ENCODE results near the gene RINL.

RINL gene

DNA sequence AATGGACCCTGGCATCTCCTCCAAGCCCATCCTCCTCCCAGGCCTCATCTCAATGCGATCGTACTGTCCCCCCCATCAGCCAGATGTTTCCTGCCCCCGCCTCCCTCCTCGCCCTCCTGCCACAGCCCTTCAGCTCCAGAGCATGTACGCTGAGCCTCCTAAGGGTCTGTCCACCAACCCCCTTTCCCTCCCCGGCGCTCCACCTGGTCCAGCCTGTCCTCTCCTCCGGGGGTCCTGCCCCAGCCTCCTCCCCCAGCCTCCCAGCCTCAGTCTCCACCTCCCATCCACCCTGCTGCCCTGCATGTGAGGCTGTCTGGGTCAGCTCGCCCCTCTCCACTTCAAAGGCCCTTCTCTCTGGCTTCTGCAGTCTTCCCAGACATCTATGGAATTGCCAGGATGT is 16.9 kb upstream of the RINL start:
- peaks cover 9% of the 10 kb centered on the region for H3K4me1 ChIP-seq (ENCODE audit: insufficient read depth, low read length, poor library complexity, severe bottlenecking)
- H3K4me2 ChIP-seq (ENCODE audit: low read depth, low read length, poor library complexity, severe bottlenecking) = no peak overlapping the region
- no peak overlapping the region for H3K4me3 ChIP-seq (ENCODE audit: low read length, poor library complexity, severe bottlenecking)
- no peaks in the 10 kb centered on the region for H4K20me1 ChIP-seq (ENCODE audit: insufficient read depth, low read length, poor library complexity, severe bottlenecking)
- no peak overlapping the region for H3K9ac ChIP-seq (ENCODE audit: low read depth, low read length, poor library complexity, severe bottlenecking)
- no peaks in the 10 kb centered on the region for H3K36me3 ChIP-seq (ENCODE audit: insufficient read depth, low read length)
- H3F3A ChIP-seq (ENCODE audit: low read depth) = no peaks in the 10 kb centered on the region
- peaks cover under 1% of the 10 kb centered on the region for H3K79me2 ChIP-seq (ENCODE audit: insufficient read depth, low read length)
- TF ChIP-seq EZH2phosphoT487 (IDR thresholded peaks at IDR 0.05; ENCODE audit: borderline replicate concordance) = no peak
- TF ChIP-seq, protein P1, sequence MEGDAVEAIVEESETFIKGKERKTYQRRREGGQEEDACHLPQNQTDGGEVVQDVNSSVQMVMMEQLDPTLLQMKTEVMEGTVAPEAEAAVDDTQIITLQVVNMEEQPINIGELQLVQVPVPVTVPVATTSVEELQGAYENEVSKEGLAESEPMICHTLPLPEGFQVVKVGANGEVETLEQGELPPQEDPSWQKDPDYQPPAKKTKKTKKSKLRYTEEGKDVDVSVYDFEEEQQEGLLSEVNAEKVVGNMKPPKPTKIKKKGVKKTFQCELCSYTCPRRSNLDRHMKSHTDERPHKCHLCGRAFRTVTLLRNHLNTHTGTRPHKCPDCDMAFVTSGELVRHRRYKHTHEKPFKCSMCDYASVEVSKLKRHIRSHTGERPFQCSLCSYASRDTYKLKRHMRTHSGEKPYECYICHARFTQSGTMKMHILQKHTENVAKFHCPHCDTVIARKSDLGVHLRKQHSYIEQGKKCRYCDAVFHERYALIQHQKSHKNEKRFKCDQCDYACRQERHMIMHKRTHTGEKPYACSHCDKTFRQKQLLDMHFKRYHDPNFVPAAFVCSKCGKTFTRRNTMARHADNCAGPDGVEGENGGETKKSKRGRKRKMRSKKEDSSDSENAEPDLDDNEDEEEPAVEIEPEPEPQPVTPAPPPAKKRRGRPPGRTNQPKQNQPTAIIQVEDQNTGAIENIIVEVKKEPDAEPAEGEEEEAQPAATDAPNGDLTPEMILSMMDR (conservative IDR thresholded peaks at IDR 0.05; ENCODE audit: low read length) = no peak
- no peak overlapping the region for H2AFZ ChIP-seq (ENCODE audit: low read length)
- no peaks in the 10 kb centered on the region for H3K9me3 ChIP-seq (ENCODE audit: insufficient read depth, low read depth, low read length)
- H3K9me2 ChIP-seq (replicated peaks; ENCODE audit: low read depth, low read length) = no peaks in the 10 kb centered on the region
- H3K27me3 ChIP-seq (ENCODE audit: insufficient read depth, low read length, poor library complexity, severe bottlenecking) = no peaks in the 10 kb centered on the region

DNA sequence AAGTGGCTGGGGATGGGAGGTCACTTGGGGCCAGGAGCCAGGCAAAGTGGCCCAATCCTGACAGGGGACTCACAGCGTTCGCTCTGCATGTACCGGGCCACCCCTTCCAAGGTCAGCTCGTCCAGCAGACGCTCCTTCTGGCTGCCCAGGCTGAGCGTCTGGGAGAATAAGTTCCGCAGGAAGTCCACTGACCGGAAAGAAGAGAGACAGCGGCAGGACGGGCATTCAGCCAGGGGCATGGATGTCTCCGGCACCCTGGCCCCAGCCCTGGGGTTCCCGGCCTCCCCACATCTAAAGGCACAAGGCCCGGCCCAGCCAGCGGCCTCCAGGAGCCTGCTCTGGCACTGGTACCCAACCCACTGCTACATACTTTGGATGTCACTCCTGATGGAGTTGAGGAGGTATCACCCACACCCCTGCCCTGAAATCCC is 15.3 kb upstream of the RINL start:
- Histone ChIP-seq H3K79me2 (ENCODE audit: insufficient read depth, low read length) (no peaks in the 10 kb centered on the region; the same call in 1 of the 2 replicates), H3K36me3 (ENCODE audit: insufficient read depth, low read length) (peaks cover 7% of the 10 kb centered on the region; the same call in 1 of the 2 replicates)

DNA sequence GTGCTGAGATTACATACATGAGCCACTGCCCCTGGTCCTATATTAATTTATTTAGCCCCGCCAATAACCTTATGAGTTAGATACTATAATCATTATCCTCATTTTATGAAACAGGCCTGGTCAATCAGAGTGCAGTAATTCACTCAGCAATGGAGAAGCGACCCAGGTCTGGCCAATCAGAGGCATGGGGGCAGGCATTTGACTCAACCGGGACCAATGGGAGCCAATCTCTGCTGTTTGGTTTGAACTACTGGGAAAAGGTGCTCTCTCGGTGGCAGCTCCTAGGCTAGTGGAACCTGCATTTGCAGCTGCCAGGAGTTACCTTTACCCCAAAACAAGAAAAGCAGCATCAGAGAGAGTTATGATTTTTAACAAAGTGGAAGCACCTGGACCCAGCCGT is 14.8 kb upstream of the RINL start:
- H3K36me3 ChIP-seq (ENCODE audit: insufficient read depth, low read length) = peaks cover 8% of the 10 kb centered on the region; the same call in 1 of the 2 replicates
- H3K9me2 ChIP-seq (replicated peaks; ENCODE audit: low read depth, low read length) = no peaks in the 10 kb centered on the region
- H3K79me2 ChIP-seq (ENCODE audit: insufficient read depth, low read length) = no peaks in the 10 kb centered on the region
- TF ChIP-seq, protein P1 (conservative IDR thresholded peaks at IDR 0.05; ENCODE audit: low read length) = no peak
- no peak for TF ChIP-seq EZH2phosphoT487 (IDR thresholded peaks at IDR 0.05; ENCODE audit: borderline replicate concordance)
- H3K4me3 ChIP-seq (ENCODE audit: low read length, poor library complexity, severe bottlenecking) = no peak overlapping the region
- no peaks in the 10 kb centered on the region for H3K9me3 ChIP-seq (ENCODE audit: insufficient read depth, low read depth, low read length)
- H3K27me3 ChIP-seq (ENCODE audit: insufficient read depth, low read length, poor library complexity, severe bottlenecking) = no peaks in the 10 kb centered on the region
- no peak overlapping the region for H2AFZ ChIP-seq (ENCODE audit: low read length)
- no peak overlapping the region for H3K4me2 ChIP-seq (ENCODE audit: low read depth, low read length, poor library complexity, severe bottlenecking)
- no peaks in the 10 kb centered on the region for H3F3A ChIP-seq (ENCODE audit: low read depth)
- H3K9ac ChIP-seq (ENCODE audit: low read depth, low read length, poor library complexity, severe bottlenecking) = no peak overlapping the region
- no peaks in the 10 kb centered on the region for H4K20me1 ChIP-seq (ENCODE audit: insufficient read depth, low read length, poor library complexity, severe bottlenecking)
- H3K4me1 ChIP-seq (ENCODE audit: insufficient read depth, low read length, poor library complexity, severe bottlenecking) = peaks cover 3% of the 10 kb centered on the region

More for the DNA sequence above, 15.3 kb upstream of the RINL start:
- H3K4me2 ChIP-seq (ENCODE audit: low read depth, low read length, poor library complexity, severe bottlenecking) = no peak overlapping the region
- H2AFZ ChIP-seq (ENCODE audit: low read length) = no peak overlapping the region
- H3K9me3 ChIP-seq (ENCODE audit: insufficient read depth, low read depth, low read length) = no peaks in the 10 kb centered on the region
- no peaks in the 10 kb centered on the region for H3K9me2 ChIP-seq (replicated peaks; ENCODE audit: low read depth, low read length)
- TF ChIP-seq, protein P1 (conservative IDR thresholded peaks at IDR 0.05; ENCODE audit: low read length) = no peak
- no peak for TF ChIP-seq EZH2phosphoT487 (IDR thresholded peaks at IDR 0.05; ENCODE audit: borderline replicate concordance)
- no peak overlapping the region for H3K9ac ChIP-seq (ENCODE audit: low read depth, low read length, poor library complexity, severe bottlenecking)
- H3K4me3 ChIP-seq (ENCODE audit: low read length, poor library complexity, severe bottlenecking) = no peak overlapping the region
- H3K27me3 ChIP-seq (ENCODE audit: insufficient read depth, low read length, poor library complexity, severe bottlenecking) = no peaks in the 10 kb centered on the region
- no peaks in the 10 kb centered on the region for H3F3A ChIP-seq (ENCODE audit: low read depth)
- no peaks in the 10 kb centered on the region for H4K20me1 ChIP-seq (ENCODE audit: insufficient read depth, low read length, poor library complexity, severe bottlenecking)
- H3K4me1 ChIP-seq (ENCODE audit: insufficient read depth, low read length, poor library complexity, severe bottlenecking) = peaks cover 8% of the 10 kb centered on the region

Measured in Loucy (cell line).